GM18502 (cell line): ENCODE results near the gene MS4A6E.
"Not testable (repeated sequence)": the region's sequence is repeated elsewhere in the genome, so short reads cannot be mapped to it uniquely, and the experiment has no call there.

ENCODE experiments used
- ATAC-seq: cut with Tn5 transposase; IDR thresholded peaks from one replicate; pipeline ENCODE4 v1.9.1; 2021; ENCODE audit warnings: mild to moderate bottlenecking; ENCODE audit not compliant: unreplicated experiment, poor library complexity

Gene MS4A6E

GRCh38 chr11:60326955-60327354, at the start of gene MS4A6E:
Gene MS4A6E (plus strand): TSS chr11:60327255. CDS start chr11:60334896, 7,641 bp downstream.
- ATAC-seq: no peak

DNA sequence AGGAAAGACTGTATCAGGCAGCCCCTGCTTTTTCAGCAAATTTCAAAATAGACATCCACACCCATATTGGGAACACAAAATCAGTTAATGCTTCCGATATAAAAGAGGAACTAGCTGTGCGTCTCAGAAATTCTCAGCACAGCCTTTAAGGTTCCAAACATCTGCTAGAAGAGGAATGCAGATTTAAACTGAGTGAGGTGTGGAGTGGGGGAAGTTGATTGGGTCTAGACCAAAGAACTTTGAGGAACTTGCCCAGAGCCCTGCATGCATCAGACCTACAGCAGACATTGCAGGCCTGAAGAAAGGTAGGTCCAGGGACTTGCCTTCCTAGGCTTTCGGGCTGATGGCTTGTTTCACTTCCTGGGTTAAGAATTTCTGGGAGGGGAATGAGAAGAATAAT, 46.6 kb upstream of the MS4A6E start, which contains the start of gene MS4A4A:
MS4A4A (plus strand) TSS at position 255 of the 400 bp plus-strand sequence; CDS start at position 265, 10 bp downstream.
- ATAC-seq: no peak

DNA sequence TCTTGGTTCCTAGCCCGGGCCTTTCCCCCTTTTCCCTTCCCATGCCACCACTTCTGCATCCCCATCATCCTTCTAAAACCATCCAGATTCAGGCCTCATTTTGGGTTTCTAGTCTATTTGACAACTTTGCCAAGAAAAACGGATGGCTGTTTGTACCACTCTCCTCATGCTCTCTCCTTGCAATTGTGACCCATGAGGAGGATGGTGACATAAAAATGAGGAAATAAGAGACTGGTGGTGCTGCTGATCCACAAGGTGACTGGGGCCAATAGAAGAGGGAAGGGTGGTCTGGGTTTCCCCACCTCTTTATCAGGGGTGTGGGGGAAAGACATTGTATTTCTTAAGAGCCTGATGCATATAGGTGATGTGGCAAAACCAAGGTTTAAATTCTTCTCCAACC, 45.6 kb upstream of the MS4A6E start:
- ATAC-seq: no peak

DNA sequence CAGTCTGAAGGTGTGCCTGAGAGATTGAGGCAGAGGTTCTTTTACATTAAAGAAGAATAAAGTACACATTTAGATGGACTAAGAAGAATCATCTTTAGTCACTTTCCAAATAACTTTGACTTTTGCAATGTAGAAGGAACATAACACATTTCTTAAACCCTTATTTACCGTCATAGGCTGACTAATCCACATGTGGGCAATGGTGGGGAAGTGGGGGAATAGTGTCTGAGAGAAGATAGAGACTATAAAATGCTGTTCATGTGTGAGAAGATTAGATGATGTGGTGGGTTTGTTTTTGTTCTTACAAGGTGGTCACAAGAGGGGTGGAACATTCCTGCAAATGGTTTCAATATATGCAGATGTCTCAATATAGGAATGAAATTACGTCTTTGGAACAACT, 44.8 kb upstream of the MS4A6E start:
- ATAC-seq: no peak

DNA sequence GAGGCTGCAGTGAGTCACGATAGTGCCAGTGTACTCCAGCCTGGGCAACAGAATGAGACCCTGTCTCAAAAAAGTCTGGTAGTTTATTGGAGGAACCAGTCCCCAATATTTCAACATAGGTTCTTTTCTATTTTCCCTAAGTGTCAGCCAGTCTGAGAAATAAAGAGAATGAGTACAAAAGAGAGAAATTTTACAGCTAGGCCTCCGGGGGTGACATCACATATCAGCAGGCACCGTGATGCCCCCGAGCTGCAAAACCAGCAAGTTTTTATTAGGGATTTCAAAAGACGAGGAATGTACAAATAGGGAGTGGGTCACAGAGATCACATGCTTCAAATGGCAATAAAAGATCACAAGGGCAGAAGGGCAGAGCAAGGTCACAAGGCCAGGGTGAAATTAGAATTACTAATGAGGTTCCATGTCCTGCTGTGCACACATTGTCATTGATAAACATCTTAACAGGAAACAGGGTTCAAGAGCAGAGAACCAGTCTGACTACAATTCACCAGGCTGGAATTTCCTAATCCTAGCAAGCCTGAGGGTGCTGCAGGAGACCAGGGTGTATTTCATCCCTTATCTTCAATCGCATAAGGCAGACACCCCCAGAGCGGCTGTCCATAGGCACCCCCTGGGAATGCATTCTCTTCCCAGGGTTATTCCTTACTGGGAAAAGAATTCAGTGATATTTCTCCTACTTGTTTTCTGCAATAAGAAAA, 41.5 kb upstream of the MS4A6E start:
- ATAC-seq: not testable (repeated sequence)

DNA sequence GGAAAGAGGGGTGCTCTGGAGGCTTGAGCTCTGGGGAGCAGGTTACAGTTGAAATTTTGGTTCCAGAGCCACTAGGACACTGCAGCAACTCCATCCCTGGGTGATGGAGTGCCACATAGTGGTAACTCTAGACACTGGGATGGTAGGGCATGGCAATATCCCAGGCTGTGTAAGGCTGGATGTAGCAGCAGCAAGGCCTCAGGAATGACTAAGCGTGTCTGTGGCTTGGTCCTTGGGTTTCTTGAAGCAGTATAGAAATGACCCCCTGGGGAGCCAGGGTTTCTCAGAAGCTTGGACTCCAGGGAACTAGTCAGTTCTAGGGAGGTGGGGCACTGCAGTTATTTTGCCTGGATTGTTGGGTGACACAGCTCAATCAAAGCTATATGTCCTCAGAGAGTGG, 38.5 kb upstream of the MS4A6E start:
- ATAC-seq: no peak

DNA sequence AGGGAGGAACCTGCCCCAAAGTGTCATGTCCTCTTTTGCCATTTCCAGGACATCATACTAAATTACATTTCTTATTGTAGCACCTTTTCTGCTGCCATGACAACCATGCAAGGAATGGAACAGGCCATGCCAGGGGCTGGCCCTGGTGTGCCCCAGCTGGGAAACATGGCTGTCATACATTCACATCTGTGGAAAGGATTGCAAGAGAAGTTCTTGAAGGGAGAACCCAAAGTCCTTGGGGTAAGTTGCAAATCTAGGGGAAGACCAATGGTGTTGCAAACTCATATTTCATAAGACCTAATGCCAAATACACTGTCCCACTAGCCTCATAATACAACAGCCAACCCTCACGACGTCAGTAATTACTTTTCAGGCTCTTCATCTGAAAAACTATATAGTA, 34.9 kb upstream of the MS4A6E start:
- no peak for ATAC-seq

DNA sequence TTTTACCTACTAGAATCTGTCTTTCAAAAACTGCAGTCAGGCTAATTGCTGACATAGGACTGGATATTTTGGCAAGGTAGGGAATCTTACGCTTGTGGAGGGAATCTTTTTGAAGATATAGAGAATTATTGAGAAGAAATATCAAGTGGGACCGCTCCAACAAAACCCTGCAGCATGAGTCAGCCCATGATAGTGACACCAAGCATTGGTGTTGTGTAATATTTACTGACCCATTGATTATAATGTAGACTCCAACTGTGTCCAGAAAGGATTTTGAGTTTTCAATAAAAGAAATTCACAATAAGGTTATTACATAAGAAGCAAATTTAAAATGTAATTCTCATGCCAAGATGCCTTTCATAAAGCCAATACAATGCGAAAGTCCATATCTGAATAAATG, 25.9 kb upstream of the MS4A6E start:
- ATAC-seq: no peak

GRCh38 chr11:60301884-60302283, 25.2 kb upstream of the MS4A6E start:
- ATAC-seq: not testable (repeated sequence)

GRCh38 chr11:60303661-60304060, 23.4 kb upstream of the MS4A6E start:
- no peak for ATAC-seq

GRCh38 chr11:60305906-60306619, 21.0 kb upstream of the MS4A6E start:
- no peak for ATAC-seq

DNA sequence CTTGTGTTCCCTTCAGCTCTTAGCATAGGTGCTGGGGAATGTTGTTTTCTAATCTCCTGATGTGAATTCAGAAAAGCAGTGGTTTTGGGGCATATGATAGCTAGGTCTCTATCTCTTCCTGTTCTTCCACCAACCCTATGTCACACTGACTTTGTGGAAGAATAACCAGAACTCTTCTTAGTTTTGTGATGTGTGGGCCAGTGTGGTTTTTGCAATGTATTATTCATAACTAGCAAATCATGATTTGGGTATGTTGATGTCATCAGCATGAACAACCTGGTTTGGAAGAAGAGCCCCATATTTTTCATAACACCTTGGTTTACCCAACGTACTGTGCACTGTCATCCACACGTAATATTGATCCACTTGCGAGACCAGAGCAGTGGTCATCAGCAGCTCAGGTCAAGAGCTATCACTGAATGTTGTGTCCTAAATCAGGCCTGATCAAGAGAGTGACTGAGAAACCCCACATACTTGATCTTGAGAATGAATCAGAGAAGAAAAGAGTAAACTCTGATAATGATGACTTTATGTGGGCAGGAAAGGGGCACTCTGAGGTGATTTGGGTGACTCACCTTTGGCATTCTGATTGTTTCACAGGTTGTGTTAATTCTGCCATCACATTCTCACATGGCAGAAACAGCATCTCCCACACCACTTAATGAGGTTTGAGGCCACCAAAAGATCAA, 19.4 kb upstream of the MS4A6E start:
- ATAC-seq: no peak

GRCh38 chr11:60310407-60310998, 16.6 kb upstream of the MS4A6E start:
- ATAC-seq: peak; percentile 59

- no peak for ATAC-seq
Observed at GRCh38 chr11:60314635-60315321, 12.3 kb upstream of the MS4A6E start.

GRCh38 chr11:60315871-60316270, 11.2 kb upstream of the MS4A6E start:
- ATAC-seq: no peak

- ATAC-seq: no peak
Observed at GRCh38 chr11:60316317-60316716, 10.7 kb upstream of the MS4A6E start.

DNA sequence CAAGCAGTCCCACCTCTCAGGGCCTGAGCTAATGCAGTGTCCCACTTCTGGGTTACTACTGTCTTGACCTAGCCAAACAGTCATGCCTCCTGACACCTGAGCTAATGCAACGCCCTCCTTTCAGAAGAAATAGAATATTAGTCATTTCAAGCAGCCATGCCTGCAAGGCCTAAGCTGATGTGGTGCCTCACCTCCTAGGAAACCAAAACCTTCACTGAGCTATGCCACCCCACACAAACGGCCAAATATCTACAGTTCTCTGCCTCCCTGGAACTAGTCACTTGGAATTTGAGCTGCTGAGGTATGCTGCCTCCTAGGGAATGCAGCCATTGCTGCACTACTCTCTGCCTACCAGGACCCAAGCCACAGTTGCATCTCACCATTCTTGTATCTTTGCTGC, 8.3 kb upstream of the MS4A6E start:
- peak; percentile 64 for ATAC-seq

DNA sequence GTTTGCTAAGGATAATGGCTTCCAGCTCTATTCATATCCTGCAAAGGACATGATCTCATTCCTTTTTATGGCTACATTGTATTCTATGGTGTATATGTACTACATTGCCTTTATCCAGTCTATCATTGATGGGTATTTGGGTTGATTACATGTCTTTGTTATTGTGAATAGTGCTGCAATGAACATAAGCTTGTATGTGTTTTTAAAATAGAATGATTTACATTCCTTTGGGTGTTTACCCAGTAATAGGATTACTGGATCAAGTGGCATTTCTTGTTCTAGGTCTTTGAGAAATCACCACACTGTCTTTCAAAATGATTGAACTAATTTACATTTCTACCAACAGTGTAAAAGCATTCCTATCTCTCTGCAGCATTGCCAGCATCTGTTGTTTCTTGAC, 6.0 kb upstream of the MS4A6E start:
- ATAC-seq: no peak

GRCh38 chr11:60328460-60328859, 1.4 kb downstream of the MS4A6E start:
- no peak for ATAC-seq

- no peak for ATAC-seq
Observed at GRCh38 chr11:60332846-60333245, 5.8 kb downstream of the MS4A6E start.
